ENCODE measurements around the gene KCNQ1.

Gene KCNQ1

DNA sequence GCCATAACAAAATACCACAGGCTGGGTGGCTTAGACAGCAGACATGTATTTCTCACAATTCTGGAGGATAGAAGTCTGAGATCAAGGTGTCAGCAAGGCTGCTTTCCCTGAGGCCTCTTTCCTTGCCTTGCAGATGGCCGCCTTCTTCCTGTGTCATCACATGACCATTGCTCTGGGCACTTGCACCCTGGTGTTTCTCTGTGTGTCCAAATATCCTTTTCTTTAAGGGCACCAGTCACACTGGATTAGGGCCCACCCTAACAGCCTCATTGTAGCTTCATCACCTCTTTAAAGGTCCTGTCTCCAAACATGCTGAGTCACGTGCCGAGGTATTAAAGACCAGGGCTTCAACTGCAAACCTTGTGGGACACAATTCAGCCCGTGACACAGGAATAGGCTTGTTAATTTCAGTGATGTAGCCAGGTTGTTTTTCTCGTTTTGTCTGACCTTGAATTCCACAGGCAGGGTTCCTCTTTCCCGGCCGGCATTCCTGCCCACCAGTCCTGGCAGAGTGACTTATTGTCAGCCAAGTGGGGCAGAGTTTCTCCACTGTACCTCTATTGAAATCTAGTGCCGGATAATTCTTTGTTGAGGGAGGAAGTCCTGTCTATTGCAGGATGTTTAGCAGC lies 154.9 kb downstream of the KCNQ1 start:
- H3K14ac ChIP-seq (ENCODE audit: low read length in 2 of 2), result no peak overlapping the region
- 81% methylated on average over 8 of the region's 8 CpGs for WGBS
- H3K9me3 ChIP-seq (ENCODE audit: control insufficient read depth, low read length), result peaks cover 74% of the 10 kb centered on the region
- H4K91ac ChIP-seq (ENCODE audit: low read length), result no peak overlapping the region
- no peak overlapping the region for H3K9ac ChIP-seq (ENCODE audit: low read length)
- no peak overlapping the region for H2BK15ac ChIP-seq (ENCODE audit: low read depth, poor library complexity, severe bottlenecking)
- H3K4me1 ChIP-seq (ENCODE audit: control insufficient read depth, insufficient read depth, low read depth, low read length), result no peaks in the 10 kb centered on the region
- H4K8ac ChIP-seq (ENCODE audit: low read length), result no peak overlapping the region
- H2BK5ac ChIP-seq (ENCODE audit: low read depth, low read length, poor library complexity, severe bottlenecking), result no peak overlapping the region
- H2AFZ ChIP-seq (ENCODE audit: low read depth, low read length), result no peak overlapping the region
- H3K4me3 ChIP-seq (ENCODE audit: insufficient read depth in 1 of 2, low read depth in 1 of 2, low read length in 2 of 2), result no peak overlapping the region
- no peak overlapping the region for H3K4me2 ChIP-seq (ENCODE audit: low read length, poor library complexity, severe bottlenecking)
- H3K27me3 ChIP-seq (ENCODE audit: control insufficient read depth in 1 of 2, insufficient read depth in 1 of 2, low read length in 2 of 2), result peaks cover 3 to 11% of the 10 kb centered on the region in 2 experiments
- H3K36me3 ChIP-seq (ENCODE audit: control insufficient read depth in 1 of 2, insufficient read depth in 2 of 2, low read depth in 1 of 2, low read length in 2 of 2), result no peaks in the 10 kb centered on the region
- no peak overlapping the region for H3K4ac ChIP-seq (ENCODE audit: low read depth in 1 of 2, low read length in 2 of 2)
- no peak overlapping the region for H3K27ac ChIP-seq (ENCODE audit: low read length, poor library complexity, severe bottlenecking)
- no peak overlapping the region for H2BK120ac ChIP-seq (ENCODE audit: low read depth, low read length)
- no peak overlapping the region for H2BK12ac ChIP-seq (ENCODE audit: low read length in 2 of 2)
- H2AK5ac ChIP-seq (ENCODE audit: low read length, severe bottlenecking), result no peak overlapping the region
- no peak overlapping the region for H3K23ac ChIP-seq (ENCODE audit: low read length in 2 of 2)
- no peaks in the 10 kb centered on the region for H3K79me1 ChIP-seq (replicated peaks; ENCODE audit: low read length, poor library complexity, severe bottlenecking)
- DNase-seq, result no peak
- H3K18ac ChIP-seq (ENCODE audit: low read depth in 1 of 2, low read length in 2 of 2), result no peak overlapping the region

GRCh38 chr11:2609345-2609744 lies 164.5 kb downstream of the KCNQ1 start:
- no peak overlapping the region for H2BK15ac ChIP-seq (ENCODE audit: low read depth, poor library complexity, severe bottlenecking)
- H3K9me3 ChIP-seq (ENCODE audit: control insufficient read depth, low read length), result peaks cover 77% of the 10 kb centered on the region
- no peak overlapping the region for H2AK5ac ChIP-seq (ENCODE audit: low read length, severe bottlenecking)
- no peak overlapping the region for H3K4ac ChIP-seq (ENCODE audit: low read depth in 1 of 2, low read length in 2 of 2)
- no peak overlapping the region for H3K14ac ChIP-seq (ENCODE audit: low read length in 2 of 2)
- no peak overlapping the region for H4K8ac ChIP-seq (ENCODE audit: low read length)
- no peak overlapping the region for H3K27ac ChIP-seq (ENCODE audit: low read length, poor library complexity, severe bottlenecking)
- H2AFZ ChIP-seq (ENCODE audit: low read depth, low read length), result no peak overlapping the region
- H3K9ac ChIP-seq (ENCODE audit: low read length), result no peak overlapping the region
- no peak for DNase-seq
- H3K27me3 ChIP-seq (ENCODE audit: control insufficient read depth in 1 of 2, insufficient read depth in 1 of 2, low read length in 2 of 2), result peaks cover 0 to 3% of the 10 kb centered on the region in 2 experiments
- no peak overlapping the region for H2BK5ac ChIP-seq (ENCODE audit: low read depth, low read length, poor library complexity, severe bottlenecking)
- no peak overlapping the region for H3K23ac ChIP-seq (ENCODE audit: low read length in 2 of 2)
- no peaks in the 10 kb centered on the region for H3K36me3 ChIP-seq (ENCODE audit: control insufficient read depth in 1 of 2, insufficient read depth in 2 of 2, low read depth in 1 of 2, low read length in 2 of 2)
- H3K4me2 ChIP-seq (ENCODE audit: low read length, poor library complexity, severe bottlenecking), result no peak overlapping the region
- H3K79me1 ChIP-seq (replicated peaks; ENCODE audit: low read length, poor library complexity, severe bottlenecking), result no peaks in the 10 kb centered on the region
- 94% methylated on average over 2 of the region's 2 CpGs for WGBS
- H3K4me3 ChIP-seq (ENCODE audit: insufficient read depth in 1 of 2, low read depth in 1 of 2, low read length in 2 of 2), result no peak overlapping the region
- H2BK12ac ChIP-seq (ENCODE audit: low read length in 2 of 2), result no peak overlapping the region
- H3K18ac ChIP-seq (ENCODE audit: low read depth in 1 of 2, low read length in 2 of 2), result no peak overlapping the region
- no peak overlapping the region for H4K91ac ChIP-seq (ENCODE audit: low read length)
- H2BK120ac ChIP-seq (ENCODE audit: low read depth, low read length), result no peak overlapping the region
- no peaks in the 10 kb centered on the region for H3K4me1 ChIP-seq (ENCODE audit: control insufficient read depth, insufficient read depth, low read depth, low read length)

- no peak overlapping the region for H2AFZ ChIP-seq (ENCODE audit: low read depth, low read length)
- no peaks in the 10 kb centered on the region for H3K4me1 ChIP-seq (ENCODE audit: control insufficient read depth, insufficient read depth, low read depth, low read length)
- peaks cover 0 to 3% of the 10 kb centered on the region in 2 experiments for H3K27me3 ChIP-seq (ENCODE audit: control insufficient read depth in 1 of 2, insufficient read depth in 1 of 2, low read length in 2 of 2)
- no peak overlapping the region for H2AK5ac ChIP-seq (ENCODE audit: low read length, severe bottlenecking)
- no peak overlapping the region for H4K8ac ChIP-seq (ENCODE audit: low read length)
- DNase-seq, result peak; percentile 62
- no peaks in the 10 kb centered on the region for H3K79me1 ChIP-seq (replicated peaks; ENCODE audit: low read length, poor library complexity, severe bottlenecking)
- H3K4me2 ChIP-seq (ENCODE audit: low read length, poor library complexity, severe bottlenecking), result no peak overlapping the region
- H3K4me3 ChIP-seq (ENCODE audit: insufficient read depth in 1 of 2, low read depth in 1 of 2, low read length in 2 of 2), result no peak overlapping the region
- no peak overlapping the region for H2BK15ac ChIP-seq (ENCODE audit: low read depth, poor library complexity, severe bottlenecking)
- H3K14ac ChIP-seq (ENCODE audit: low read length in 2 of 2), result no peak overlapping the region
- no peak overlapping the region for H2BK5ac ChIP-seq (ENCODE audit: low read depth, low read length, poor library complexity, severe bottlenecking)
- no peak overlapping the region for H4K91ac ChIP-seq (ENCODE audit: low read length)
- no peak overlapping the region for H3K27ac ChIP-seq (ENCODE audit: low read length, poor library complexity, severe bottlenecking)
- H3K23ac ChIP-seq (ENCODE audit: low read length in 2 of 2), result no peak overlapping the region
- no peak overlapping the region for H2BK120ac ChIP-seq (ENCODE audit: low read depth, low read length)
- H3K9ac ChIP-seq (ENCODE audit: low read length), result no peak overlapping the region
- H3K18ac ChIP-seq (ENCODE audit: low read depth in 1 of 2, low read length in 2 of 2), result no peak overlapping the region
- no peak overlapping the region for H2BK12ac ChIP-seq (ENCODE audit: low read length in 2 of 2)
- no peak overlapping the region for H3K4ac ChIP-seq (ENCODE audit: low read depth in 1 of 2, low read length in 2 of 2)
- 72% methylated on average over 2 of the region's 4 CpGs for WGBS
- H3K9me3 ChIP-seq (ENCODE audit: control insufficient read depth, low read length), result peaks cover 75% of the 10 kb centered on the region
- no peaks in the 10 kb centered on the region for H3K36me3 ChIP-seq (ENCODE audit: control insufficient read depth in 1 of 2, insufficient read depth in 2 of 2, low read depth in 1 of 2, low read length in 2 of 2)
Observed at GRCh38 chr11:2612884-2613571, 168.2 kb downstream of the KCNQ1 start.

DNA sequence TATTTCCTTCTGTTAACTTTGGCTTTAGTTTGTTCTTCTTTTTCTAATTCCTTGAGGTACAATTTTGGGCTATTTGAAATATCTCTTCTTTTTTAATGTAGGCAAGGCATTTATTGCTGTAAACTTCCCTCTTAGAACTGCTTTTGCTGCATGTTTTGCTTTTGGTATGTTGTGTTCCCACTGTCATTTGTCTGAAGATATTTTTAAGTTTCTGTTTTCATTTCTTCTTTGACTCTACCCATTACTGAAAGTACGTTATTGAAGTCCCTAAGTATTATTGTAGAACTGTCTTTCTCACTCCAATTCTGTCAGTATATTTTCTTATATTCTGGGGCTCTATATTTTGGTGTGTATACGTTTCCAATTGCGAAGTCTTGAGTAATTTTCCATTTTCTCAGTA lies 177.1 kb downstream of the KCNQ1 start:
- Histone ChIP-seq H3K36me3 (ENCODE audit: control insufficient read depth in 1 of 2, insufficient read depth in 2 of 2, low read depth in 1 of 2, low read length in 2 of 2) (no peaks in the 10 kb centered on the region), H2BK12ac (ENCODE audit: low read length in 2 of 2) (no peak overlapping the region), H2BK15ac (ENCODE audit: low read depth, poor library complexity, severe bottlenecking) (no peak overlapping the region), H4K8ac (ENCODE audit: low read length) (no peak overlapping the region), H3K4me3 (ENCODE audit: insufficient read depth in 1 of 2, low read depth in 1 of 2, low read length in 2 of 2) (no peak overlapping the region), H3K4me2 (ENCODE audit: low read length, poor library complexity, severe bottlenecking) (no peak overlapping the region), H3K18ac (ENCODE audit: low read depth in 1 of 2, low read length in 2 of 2) (no peak overlapping the region), H3K14ac (ENCODE audit: low read length in 2 of 2) (no peak overlapping the region), H3K9ac (ENCODE audit: low read length) (no peak overlapping the region), H3K4me1 (ENCODE audit: control insufficient read depth, insufficient read depth, low read depth, low read length) (no peaks in the 10 kb centered on the region), H2BK120ac (ENCODE audit: low read depth, low read length) (no peak overlapping the region), H3K23ac (ENCODE audit: low read length in 2 of 2) (no peak overlapping the region), H4K91ac (ENCODE audit: low read length) (no peak overlapping the region), H3K4ac (ENCODE audit: low read depth in 1 of 2, low read length in 2 of 2) (no peak overlapping the region), H2AFZ (ENCODE audit: low read depth, low read length) (no peak overlapping the region), H3K9me3 (ENCODE audit: control insufficient read depth, low read length) (peaks cover 81% of the 10 kb centered on the region), H3K27ac (ENCODE audit: low read length, poor library complexity, severe bottlenecking) (no peak overlapping the region), H2BK5ac (ENCODE audit: low read depth, low read length, poor library complexity, severe bottlenecking) (no peak overlapping the region), H2AK5ac (ENCODE audit: low read length, severe bottlenecking) (no peak overlapping the region), H3K79me1 (replicated peaks; ENCODE audit: low read length, poor library complexity, severe bottlenecking) (no peaks in the 10 kb centered on the region), H3K27me3 (ENCODE audit: control insufficient read depth in 1 of 2, insufficient read depth in 1 of 2, low read length in 2 of 2) (no peaks in the 10 kb centered on the region)
- DNase-seq, result no peak
- no CpG with 5 or more reads among the region's 3 CpGs for WGBS

All from mesenchymal stem cell (in vitro differentiated cells and primary cell).